GM23248 (cell line): ENCODE measurements around the gene LIN37.

Experiments used
- EZH2 ChIP-seq: fragments of 200-600 bp; sonication (generic); IDR thresholded peaks from 2 replicates; pipeline ENCODE4 v1.6.1; 2018; ENCODE audit warnings: antibody characterized with exemption, mild to moderate bottlenecking; ENCODE audit not compliant: insufficient read depth, poor library complexity, severe bottlenecking
- EZH2phosphoT487 ChIP-seq: fragments of 200-600 bp; sonication (generic); IDR thresholded peaks from 2 replicates; pipeline ENCODE4 v1.6.1; 2018; ENCODE audit warnings: antibody characterized with exemption, moderate library complexity, mild to moderate bottlenecking, low read depth; ENCODE audit not compliant: insufficient read depth

DNA sequence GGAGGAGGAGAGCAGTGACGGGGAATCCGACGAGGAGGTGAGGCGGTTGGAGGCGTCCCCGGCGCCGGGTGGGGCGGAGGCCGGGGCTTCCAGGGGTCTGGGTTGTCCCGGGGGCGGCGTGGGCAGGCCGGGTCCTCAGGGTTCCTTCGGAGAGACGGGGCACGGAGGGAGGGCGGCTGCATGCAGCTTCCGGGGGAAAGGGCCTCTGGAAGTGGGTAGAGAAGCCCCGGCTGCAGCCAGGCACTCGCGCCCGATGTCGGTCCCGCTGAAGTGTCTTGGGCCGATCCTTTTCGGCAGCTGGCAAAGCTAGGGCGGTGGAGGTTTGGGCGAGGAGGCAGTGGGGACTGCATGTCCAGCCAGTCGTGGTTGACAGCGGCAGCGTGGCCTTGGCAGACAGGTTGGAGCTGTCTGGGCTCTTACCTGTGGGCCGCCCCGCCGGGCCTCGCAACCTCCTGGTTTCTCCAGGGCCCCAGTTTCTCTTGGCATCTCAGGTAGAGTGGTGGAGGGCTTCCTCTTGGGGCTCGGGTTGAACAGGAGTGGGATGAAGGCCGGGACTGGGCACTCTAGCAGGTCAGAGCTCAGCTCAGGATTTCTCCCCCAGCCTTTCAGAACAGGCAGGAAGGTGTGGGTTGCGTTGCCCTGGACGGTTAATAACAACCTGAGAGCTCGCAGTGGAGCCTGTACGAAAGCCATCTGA is 29.9 kb upstream of the LIN37 start:
- TF ChIP-seq EZH2, result no peak
- TF ChIP-seq EZH2phosphoT487, result no peak
